GM18909 (cell line): ENCODE data around the gene NDUFA8.

Source experiments
- ATAC-seq: cut with Tn5 transposase; IDR thresholded peaks from one replicate; pipeline ENCODE4 v1.9.1; 2021; ENCODE audit warnings: mild to moderate bottlenecking; ENCODE audit not compliant: unreplicated experiment, poor library complexity

The NDUFA8 gene

GRCh38 chr9:122186777-122187470 lies 27.3 kb upstream of the NDUFA8 start:
- ATAC-seq: no peak

GRCh38 chr9:122186301-122186700 lies 26.7 kb upstream of the NDUFA8 start:
- ATAC-seq: no peak

- no peak for ATAC-seq
Measured at GRCh38 chr9:122184551-122184950, 25.0 kb upstream of the NDUFA8 start.

GRCh38 chr9:122183501-122183900 lies 23.9 kb upstream of the NDUFA8 start:
- ATAC-seq: no peak

GRCh38 chr9:122180633-122181032 lies 21.1 kb upstream of the NDUFA8 start:
- ATAC-seq: no peak

- ATAC-seq: no peak
Measured at GRCh38 chr9:122179690-122180074, 20.1 kb upstream of the NDUFA8 start.

GRCh38 chr9:122179054-122179689 lies 19.6 kb upstream of the NDUFA8 start:
- ATAC-seq: no peak

GRCh38 chr9:122176916-122177315 lies 17.3 kb upstream of the NDUFA8 start:
- ATAC-seq: no peak

- no peak for ATAC-seq
Measured at GRCh38 chr9:122173670-122174069, 14.1 kb upstream of the NDUFA8 start.

GRCh38 chr9:122172131-122172530 lies 12.6 kb upstream of the NDUFA8 start:
- ATAC-seq: no peak

GRCh38 chr9:122168356-122168755 lies 8.8 kb upstream of the NDUFA8 start:
- ATAC-seq: no peak

- no peak for ATAC-seq
Measured at GRCh38 chr9:122164286-122164685, 4.7 kb upstream of the NDUFA8 start.

GRCh38 chr9:122162415-122162814 lies 2.8 kb upstream of the NDUFA8 start:
- ATAC-seq: no peak

GRCh38 chr9:122159925-122160246 lies 307 bp upstream of the NDUFA8 start:
- no peak for ATAC-seq

- ATAC-seq: peak; percentile 48
Measured at GRCh38 chr9:122158202-122158601, 1.4 kb downstream of the NDUFA8 start.

GRCh38 chr9:122155796-122156195 lies 3.8 kb downstream of the NDUFA8 start:
- no peak for ATAC-seq

GRCh38 chr9:122151267-122151828 lies 8.2 kb downstream of the NDUFA8 start:
- ATAC-seq: no peak

GRCh38 chr9:122145592-122145863 lies 14.1 kb downstream of the NDUFA8 start:
- no peak for ATAC-seq

GRCh38 chr9:122144836-122145591 lies 14.6 kb downstream of the NDUFA8 start:
- ATAC-seq: no peak

GRCh38 chr9:122143876-122144405 lies 15.6 kb downstream of the NDUFA8 start:
- no peak for ATAC-seq

GRCh38 chr9:122143296-122143695 lies 16.3 kb downstream of the NDUFA8 start:
- no peak for ATAC-seq
